ENCODE results near the gene CCDC57. TPM values are rescaled to one million over a fixed set of nuclear protein-coding genes. Genes with fewer than 3 reads are reported as not detected.

Gene CCDC57
- total RNA-seq, 1 donor from 2014 or later, result 15.0 TPM

DNA sequence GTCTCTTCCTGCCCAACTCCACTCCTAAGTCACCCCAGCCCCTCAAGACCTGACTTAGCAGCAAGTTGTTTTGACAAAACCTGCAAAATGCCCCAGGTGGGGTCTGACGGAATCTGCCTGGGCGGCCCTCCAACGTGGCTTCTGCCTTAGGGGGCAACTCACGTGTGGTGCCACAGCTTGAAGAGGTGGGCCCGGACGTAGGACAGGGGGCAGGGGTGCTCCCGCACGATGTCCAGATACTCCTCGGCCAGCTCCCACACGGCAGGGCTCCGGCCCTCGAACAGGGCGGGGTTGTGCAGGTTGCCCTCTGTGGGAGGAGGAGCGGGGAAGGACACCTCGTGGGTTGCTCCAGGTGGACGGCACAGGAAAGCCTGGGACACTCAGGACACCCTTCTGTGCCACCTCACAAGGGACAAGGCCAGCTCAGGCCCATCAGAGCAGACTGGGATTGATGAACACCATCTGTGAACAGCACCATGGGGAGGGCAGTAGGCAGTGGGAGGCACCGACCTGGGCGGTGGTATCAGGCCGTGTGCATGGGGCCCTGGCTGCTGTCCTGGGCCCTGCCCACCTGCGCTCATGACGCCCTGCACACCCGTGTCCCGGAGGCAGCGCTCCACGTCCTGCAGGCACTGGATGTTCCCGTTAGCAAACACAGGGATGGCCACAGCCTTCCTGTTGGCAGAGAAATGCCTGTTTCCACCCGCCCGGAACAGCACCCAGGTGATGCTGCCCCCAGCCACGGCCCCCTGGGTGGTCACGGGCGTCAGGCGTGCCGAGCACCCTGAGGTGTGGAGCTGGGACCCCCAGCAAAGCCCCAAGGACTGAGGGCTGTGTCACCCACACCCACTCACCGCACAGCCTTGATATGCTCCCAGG lies 151.4 kb downstream of the CCDC57 start:
- Histone ChIP-seq H3K9ac (no peak overlapping the region), H3K9me3 (ENCODE audit: low read depth) (no peaks in the 10 kb centered on the region), H3K4me3 (no peak overlapping the region), H4K20me1 (ENCODE audit: low read depth) (no peaks in the 10 kb centered on the region), H3F3A (ENCODE audit: low read depth) (no peaks in the 10 kb centered on the region), H3K27me3 (no peaks in the 10 kb centered on the region), H3K36me3 (no peaks in the 10 kb centered on the region), H3K27ac (no peak overlapping the region), H3K79me2 (ENCODE audit: low read depth) (peaks cover 12% of the 10 kb centered on the region), H3K4me1 (peaks cover 4% of the 10 kb centered on the region), H2AFZ (replicated peaks) (no peak overlapping the region), H3K4me2 (no peak overlapping the region)
- Mint-ChIP-seq H3K4me3 (no peak overlapping the region), H3K9me3 (no peaks in the 10 kb centered on the region), H3K36me3 (peaks cover 3% of the 10 kb centered on the region), H3K27me3 (ENCODE audit: insufficient read depth, low read depth) (peaks cover 3% of the 10 kb centered on the region), H3K4me1 (peaks cover 7% of the 10 kb centered on the region), H3K27ac (no peak overlapping the region)
- no peak for DNase-seq (ENCODE audit: low spot score)
- TF ChIP-seq EZH2 (IDR thresholded peaks at IDR 0.05), result no peak
- no peak for TF ChIP-seq CTCF (IDR thresholded peaks at IDR 0.05)
- TF ChIP-seq EZH2phosphoT487 (IDR thresholded peaks at IDR 0.05), result no peak

GRCh38 chr17:82060614-82061013 lies 152.0 kb downstream of the CCDC57 start:
- H4K20me1 ChIP-seq (ENCODE audit: low read depth), result peaks cover 6% of the 10 kb centered on the region
- Mint-ChIP-seq H3K27ac (no peak overlapping the region), H3K9me3 (no peaks in the 10 kb centered on the region), H3K36me3 (peaks cover 3% of the 10 kb centered on the region), H3K4me1 (peaks cover 4% of the 10 kb centered on the region), H3K4me3 (no peak overlapping the region), H3K27me3 (ENCODE audit: insufficient read depth, low read depth) (no peaks in the 10 kb centered on the region)
- no peak overlapping the region for H3K9ac ChIP-seq
- no peak overlapping the region for H3K27ac ChIP-seq
- H3K9me3 ChIP-seq (ENCODE audit: low read depth), result no peaks in the 10 kb centered on the region
- no peak overlapping the region for H3K4me2 ChIP-seq
- no peaks in the 10 kb centered on the region for H3K36me3 ChIP-seq
- no peaks in the 10 kb centered on the region for H3F3A ChIP-seq (ENCODE audit: low read depth)
- no peak overlapping the region for H3K4me3 ChIP-seq
- H3K4me1 ChIP-seq, result no peaks in the 10 kb centered on the region
- H3K79me2 ChIP-seq (ENCODE audit: low read depth), result peaks cover 12% of the 10 kb centered on the region
- H2AFZ ChIP-seq (replicated peaks), result no peak overlapping the region
- no peaks in the 10 kb centered on the region for H3K27me3 ChIP-seq
- DNase-seq (ENCODE audit: low spot score), result no peak
- TF ChIP-seq CTCF (IDR thresholded peaks at IDR 0.05) (no peak), EZH2phosphoT487 (IDR thresholded peaks at IDR 0.05) (no peak), EZH2 (IDR thresholded peaks at IDR 0.05) (no peak)

- H2AFZ ChIP-seq (replicated peaks), result no peak overlapping the region
- peaks cover 4% of the 10 kb centered on the region for H3K4me1 Mint-ChIP-seq
- H3K9me3 ChIP-seq (ENCODE audit: low read depth), result no peaks in the 10 kb centered on the region
- peaks cover 8% of the 10 kb centered on the region for H4K20me1 ChIP-seq (ENCODE audit: low read depth)
- H3K79me2 ChIP-seq (ENCODE audit: low read depth), result peaks cover 8% of the 10 kb centered on the region
- H3K27ac Mint-ChIP-seq, result no peak overlapping the region
- no peaks in the 10 kb centered on the region for H3K27me3 Mint-ChIP-seq (ENCODE audit: insufficient read depth, low read depth)
- H3K4me3 ChIP-seq, result no peak overlapping the region
- no peaks in the 10 kb centered on the region for H3K27me3 ChIP-seq
- TF ChIP-seq EZH2 (IDR thresholded peaks at IDR 0.05) (no peak), EZH2phosphoT487 (IDR thresholded peaks at IDR 0.05) (no peak), CTCF (IDR thresholded peaks at IDR 0.05) (no peak)
- H3F3A ChIP-seq (ENCODE audit: low read depth), result no peaks in the 10 kb centered on the region
- H3K36me3 Mint-ChIP-seq, result peaks cover 3% of the 10 kb centered on the region
- no peak for DNase-seq (ENCODE audit: low spot score)
- peak overlapping the region; percentile 69 for H3K4me3 Mint-ChIP-seq
- no peaks in the 10 kb centered on the region for H3K36me3 ChIP-seq
- no peak overlapping the region for H3K9ac ChIP-seq
- no peaks in the 10 kb centered on the region for H3K9me3 Mint-ChIP-seq
- no peak overlapping the region for H3K4me2 ChIP-seq
- H3K27ac ChIP-seq, result no peak overlapping the region
- H3K4me1 ChIP-seq, result no peaks in the 10 kb centered on the region
Measured at GRCh38 chr17:82060001-82060380, 152.7 kb downstream of the CCDC57 start.
